PFSK-1 (cell line): ENCODE data around the gene FTSJ3.

Experiments
- FOXP2 ChIP-seq: optimal IDR thresholded peaks from 2 replicates; pipeline ENCODE3; 2011; ENCODE audit warnings: borderline replicate concordance, control low read depth, inconsistent platforms; ENCODE audit not compliant: insufficient read depth; ENCODE audit errors: extremely low read length, extremely low read depth
- POLR2AphosphoS5 ChIP-seq: IDR thresholded peaks from 2 replicates; pipeline ENCODE4 v1.6.1; 2012; ENCODE audit warnings: low read depth, mild to moderate bottlenecking, control low read depth, low read length, moderate library complexity
- SIN3A ChIP-seq: IDR thresholded peaks from 2 replicates; pipeline ENCODE4 v1.6.1; 2012; ENCODE audit warnings: mild to moderate bottlenecking, low read length, moderate library complexity, borderline replicate concordance; ENCODE audit not compliant: insufficient read depth
- TAF1 ChIP-seq: IDR thresholded peaks from 2 replicates; pipeline ENCODE4 v1.6.1; 2012; ENCODE audit warnings: low read length, control low read depth, borderline replicate concordance; ENCODE audit not compliant: insufficient read depth
- TF ChIP-seq, protein P1 (sequence below), 2 experiments: IDR thresholded peaks; 2 replicates each; pipeline versions ENCODE4 v1.6.1 to v1.8.0; 2011 to 2012; ENCODE audit warnings: low read depth in 2 of 2, low read length in 2 of 2, control low read depth in 1 of 2, inconsistent platforms in 1 of 2, mild to moderate bottlenecking in 1 of 2, moderate library complexity in 1 of 2; ENCODE audit not compliant: insufficient read depth in 1 of 2

DNA sequence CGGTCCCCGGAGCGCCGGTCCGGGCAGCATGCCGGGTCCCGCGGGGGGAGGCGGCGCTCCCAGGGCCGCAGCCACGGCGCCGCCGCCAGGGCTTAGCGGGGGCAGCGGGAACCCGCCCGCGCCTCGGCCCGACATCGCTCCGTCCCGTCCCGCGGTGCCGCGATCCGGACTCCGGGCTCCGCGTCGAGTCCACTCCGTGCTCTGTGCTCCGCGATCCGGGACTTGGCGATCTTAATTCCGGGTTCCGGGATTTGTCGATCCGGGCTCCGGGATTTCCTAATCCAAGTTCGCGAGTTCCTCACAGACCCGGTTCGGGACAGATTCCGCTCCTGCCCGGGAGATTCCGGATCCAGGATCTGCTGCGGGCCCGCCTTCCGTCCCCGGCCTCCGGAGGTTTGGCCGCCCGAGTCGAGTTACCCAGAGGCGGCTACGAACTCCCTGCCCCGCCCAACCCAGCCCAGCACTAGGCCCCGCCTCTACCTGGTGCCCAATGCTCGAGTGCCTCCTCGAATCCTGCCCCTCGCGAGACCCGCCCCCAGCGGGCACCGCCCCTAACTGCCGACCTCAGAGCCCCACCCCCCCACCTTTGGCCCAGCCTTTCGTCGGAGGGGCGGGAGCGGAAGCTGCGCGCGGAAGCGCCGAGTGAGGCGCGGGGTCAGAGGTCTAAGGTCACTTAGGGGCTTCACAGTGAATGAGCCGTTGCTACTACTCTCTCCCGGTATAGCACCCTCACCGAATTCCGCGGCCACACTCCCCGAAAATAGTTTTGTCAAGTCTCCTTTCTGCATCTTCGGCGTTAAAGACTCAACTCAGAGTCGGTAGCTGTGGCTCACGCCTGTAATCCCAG lies 15.3 kb upstream of the FTSJ3 start, which contains the start of gene SMARCD2:
- peak; percentile 92 for TF ChIP-seq TAF1
- TF ChIP-seq, protein P1, sequence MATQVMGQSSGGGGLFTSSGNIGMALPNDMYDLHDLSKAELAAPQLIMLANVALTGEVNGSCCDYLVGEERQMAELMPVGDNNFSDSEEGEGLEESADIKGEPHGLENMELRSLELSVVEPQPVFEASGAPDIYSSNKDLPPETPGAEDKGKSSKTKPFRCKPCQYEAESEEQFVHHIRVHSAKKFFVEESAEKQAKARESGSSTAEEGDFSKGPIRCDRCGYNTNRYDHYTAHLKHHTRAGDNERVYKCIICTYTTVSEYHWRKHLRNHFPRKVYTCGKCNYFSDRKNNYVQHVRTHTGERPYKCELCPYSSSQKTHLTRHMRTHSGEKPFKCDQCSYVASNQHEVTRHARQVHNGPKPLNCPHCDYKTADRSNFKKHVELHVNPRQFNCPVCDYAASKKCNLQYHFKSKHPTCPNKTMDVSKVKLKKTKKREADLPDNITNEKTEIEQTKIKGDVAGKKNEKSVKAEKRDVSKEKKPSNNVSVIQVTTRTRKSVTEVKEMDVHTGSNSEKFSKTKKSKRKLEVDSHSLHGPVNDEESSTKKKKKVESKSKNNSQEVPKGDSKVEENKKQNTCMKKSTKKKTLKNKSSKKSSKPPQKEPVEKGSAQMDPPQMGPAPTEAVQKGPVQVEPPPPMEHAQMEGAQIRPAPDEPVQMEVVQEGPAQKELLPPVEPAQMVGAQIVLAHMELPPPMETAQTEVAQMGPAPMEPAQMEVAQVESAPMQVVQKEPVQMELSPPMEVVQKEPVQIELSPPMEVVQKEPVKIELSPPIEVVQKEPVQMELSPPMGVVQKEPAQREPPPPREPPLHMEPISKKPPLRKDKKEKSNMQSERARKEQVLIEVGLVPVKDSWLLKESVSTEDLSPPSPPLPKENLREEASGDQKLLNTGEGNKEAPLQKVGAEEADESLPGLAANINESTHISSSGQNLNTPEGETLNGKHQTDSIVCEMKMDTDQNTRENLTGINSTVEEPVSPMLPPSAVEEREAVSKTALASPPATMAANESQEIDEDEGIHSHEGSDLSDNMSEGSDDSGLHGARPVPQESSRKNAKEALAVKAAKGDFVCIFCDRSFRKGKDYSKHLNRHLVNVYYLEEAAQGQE (IDR thresholded peaks at IDR 0.05; ENCODE audit: insufficient read depth in 1 of 2, low read depth in 2 of 2, low read length in 2 of 2) = peak in 1 of 2 experiments; percentile 57; a peak in 2 of 4 replicates
- peak; percentile 56; the same call in 1 of the 2 replicates for TF ChIP-seq SIN3A
- TF ChIP-seq POLR2AphosphoS5 = peak; percentile 32; the same call in 1 of the 2 replicates
- TF ChIP-seq FOXP2 = peak; percentile 89
